H1 (cell line): Measurements from ENCODE around the gene HOXD11. TPM values are rescaled to one million over a fixed set of nuclear protein-coding genes. Genes with fewer than 3 reads are reported as not detected.

Source experiments
- EP300 ChIP-seq, 2 experiments: IDR thresholded peaks; 1 replicate in 1 of 2; 2 replicates in 1 of 2; pipeline ENCODE4 v1.6.1; 2011 to 2012; ENCODE audit warnings: low read depth in 2 of 2, low read length in 2 of 2, mild to moderate bottlenecking in 2 of 2, borderline replicate concordance in 1 of 2, inconsistent platforms in 1 of 2, moderate library complexity in 1 of 2
- NRF1 ChIP-seq: IDR thresholded peaks from 2 replicates; pipeline ENCODE4 v1.6.1; 2011; ENCODE audit warnings: mild to moderate bottlenecking, low read depth, low read length, improper control_type of control experiment
- RBBP5 ChIP-seq: IDR thresholded peaks from 2 replicates; pipeline ENCODE4 v1.7.1; 2012; ENCODE audit warnings: low read depth, mild to moderate bottlenecking, inconsistent platforms, low read length, moderate library complexity, borderline replicate concordance
- RFX5 ChIP-seq: IDR thresholded peaks from 2 replicates; pipeline ENCODE4 v1.6.1; 2011; ENCODE audit warnings: low read depth, low read length, improper control_type of control experiment, borderline replicate concordance
- SAP30 ChIP-seq: fragments of 300-600 bp; sonication (generic); IDR thresholded peaks from 2 replicates; pipeline ENCODE4 v1.7.1; 2012; ENCODE audit warnings: low read length, moderate library complexity, mild to moderate bottlenecking, inconsistent platforms; ENCODE audit not compliant: insufficient read depth, insufficient replicate concordance
- SP4 ChIP-seq: IDR thresholded peaks from 2 replicates; pipeline ENCODE4 v1.6.1; 2012; ENCODE audit warnings: low read length, inconsistent platforms
- TEAD4 ChIP-seq: IDR thresholded peaks from 2 replicates; pipeline ENCODE4 v1.6.1; 2012; ENCODE audit warnings: low read depth, low read length, inconsistent platforms, mixed read lengths
- polyA plus RNA-seq, 7 experiments: library from polyadenylated mRNA; depleted of rRNA in 3 of 7; stranded (reverse) in 5 of 7; unstranded in 2 of 7; fragments of >200 nt in 5 of 7; fragments of 200-250 nt in 2 of 7; gene quantifications; 1 replicate in 5 of 7; 2 replicates in 1 of 7; 4 replicates in 1 of 7; pipeline versions ENCODE4 v1.2.1 to v1.2.3, GENCODE V29; 2011 to 2013; ENCODE audit warnings: missing spikeins in 2 of 7, mixed read lengths in 2 of 7
- total RNA-seq: library from RNA; stranded (reverse); fragmentation: NEBNext Ultra II Directional; extraction: Animal tissue kit (Norgen Biotek cat#: 25700); gene quantifications from 2 replicates; pipeline ENCODE4 v1.2.1, GENCODE V29; 2021
- TF ChIP-seq, protein P1 (sequence below): fragments of 300-600 bp; sonication (generic); IDR thresholded peaks from 2 replicates; pipeline ENCODE4 v1.7.1; 2012; ENCODE audit warnings: low read length, moderate library complexity, mild to moderate bottlenecking, inconsistent platforms; ENCODE audit not compliant: insufficient replicate concordance

Gene HOXD11
- total and polyA plus RNA-seq, 2 of the 8 experiments (the other 6 are each of a cell fraction or from before 2014, with no cell fraction given), result not detected

DNA sequence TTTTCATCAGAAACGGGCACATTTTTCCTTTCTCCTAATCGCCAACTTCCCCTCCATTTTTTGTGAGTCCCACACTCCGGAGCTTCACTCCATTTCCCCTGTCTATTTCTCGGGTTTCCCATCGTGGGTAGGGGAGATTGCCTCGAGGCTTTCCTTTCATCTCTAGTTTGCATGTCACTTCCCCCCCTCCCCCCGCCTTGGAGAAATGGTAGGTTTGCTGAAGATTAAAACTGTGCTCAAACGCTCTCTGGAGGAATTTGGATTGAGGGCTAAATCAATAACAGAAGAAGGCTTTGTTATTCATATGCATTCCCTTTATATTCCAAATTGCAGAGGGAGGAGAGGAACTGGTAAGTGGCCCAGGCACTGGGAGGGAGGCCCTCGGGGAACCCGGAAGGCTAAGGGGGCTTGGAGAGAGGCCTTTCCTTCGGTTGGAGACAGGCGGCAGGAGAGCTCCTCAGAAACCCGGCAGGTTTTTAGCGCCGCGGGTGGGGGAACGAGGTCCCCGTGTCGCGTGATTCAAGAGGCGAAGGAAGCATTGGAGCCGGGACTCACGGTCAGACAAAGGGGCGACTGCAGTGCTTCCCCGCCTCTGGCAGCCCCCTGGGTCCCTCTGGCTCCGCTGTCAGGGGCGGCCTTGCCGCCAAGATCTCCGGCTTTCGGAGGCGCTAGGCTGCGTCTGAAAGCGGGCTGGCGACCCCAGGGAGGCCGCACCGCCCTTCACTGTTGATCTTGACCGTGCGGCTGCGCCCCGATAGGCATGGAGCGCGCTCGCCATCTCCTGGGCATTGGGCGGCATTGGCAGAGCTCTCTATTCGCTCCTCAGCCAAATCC lies 9.9 kb upstream of the HOXD11 start (continued):
- TF ChIP-seq SAP30 (no peak), TEAD4 (0 out of 2 replicates have a peak, but pooled peaks have one; percentile 19), EP300 (IDR thresholded peaks at IDR 0.05; ENCODE audit: borderline replicate concordance in 1 of 2, low read depth in 2 of 2, low read length in 2 of 2) (no peak), RFX5 (0 out of 2 replicates have a peak, but pooled peaks have one; percentile 28), SP4 (no peak), RBBP5 (peak; percentile 33; the same call in 1 of the 2 replicates), NRF1 (no peak)
- TF ChIP-seq, protein P1, sequence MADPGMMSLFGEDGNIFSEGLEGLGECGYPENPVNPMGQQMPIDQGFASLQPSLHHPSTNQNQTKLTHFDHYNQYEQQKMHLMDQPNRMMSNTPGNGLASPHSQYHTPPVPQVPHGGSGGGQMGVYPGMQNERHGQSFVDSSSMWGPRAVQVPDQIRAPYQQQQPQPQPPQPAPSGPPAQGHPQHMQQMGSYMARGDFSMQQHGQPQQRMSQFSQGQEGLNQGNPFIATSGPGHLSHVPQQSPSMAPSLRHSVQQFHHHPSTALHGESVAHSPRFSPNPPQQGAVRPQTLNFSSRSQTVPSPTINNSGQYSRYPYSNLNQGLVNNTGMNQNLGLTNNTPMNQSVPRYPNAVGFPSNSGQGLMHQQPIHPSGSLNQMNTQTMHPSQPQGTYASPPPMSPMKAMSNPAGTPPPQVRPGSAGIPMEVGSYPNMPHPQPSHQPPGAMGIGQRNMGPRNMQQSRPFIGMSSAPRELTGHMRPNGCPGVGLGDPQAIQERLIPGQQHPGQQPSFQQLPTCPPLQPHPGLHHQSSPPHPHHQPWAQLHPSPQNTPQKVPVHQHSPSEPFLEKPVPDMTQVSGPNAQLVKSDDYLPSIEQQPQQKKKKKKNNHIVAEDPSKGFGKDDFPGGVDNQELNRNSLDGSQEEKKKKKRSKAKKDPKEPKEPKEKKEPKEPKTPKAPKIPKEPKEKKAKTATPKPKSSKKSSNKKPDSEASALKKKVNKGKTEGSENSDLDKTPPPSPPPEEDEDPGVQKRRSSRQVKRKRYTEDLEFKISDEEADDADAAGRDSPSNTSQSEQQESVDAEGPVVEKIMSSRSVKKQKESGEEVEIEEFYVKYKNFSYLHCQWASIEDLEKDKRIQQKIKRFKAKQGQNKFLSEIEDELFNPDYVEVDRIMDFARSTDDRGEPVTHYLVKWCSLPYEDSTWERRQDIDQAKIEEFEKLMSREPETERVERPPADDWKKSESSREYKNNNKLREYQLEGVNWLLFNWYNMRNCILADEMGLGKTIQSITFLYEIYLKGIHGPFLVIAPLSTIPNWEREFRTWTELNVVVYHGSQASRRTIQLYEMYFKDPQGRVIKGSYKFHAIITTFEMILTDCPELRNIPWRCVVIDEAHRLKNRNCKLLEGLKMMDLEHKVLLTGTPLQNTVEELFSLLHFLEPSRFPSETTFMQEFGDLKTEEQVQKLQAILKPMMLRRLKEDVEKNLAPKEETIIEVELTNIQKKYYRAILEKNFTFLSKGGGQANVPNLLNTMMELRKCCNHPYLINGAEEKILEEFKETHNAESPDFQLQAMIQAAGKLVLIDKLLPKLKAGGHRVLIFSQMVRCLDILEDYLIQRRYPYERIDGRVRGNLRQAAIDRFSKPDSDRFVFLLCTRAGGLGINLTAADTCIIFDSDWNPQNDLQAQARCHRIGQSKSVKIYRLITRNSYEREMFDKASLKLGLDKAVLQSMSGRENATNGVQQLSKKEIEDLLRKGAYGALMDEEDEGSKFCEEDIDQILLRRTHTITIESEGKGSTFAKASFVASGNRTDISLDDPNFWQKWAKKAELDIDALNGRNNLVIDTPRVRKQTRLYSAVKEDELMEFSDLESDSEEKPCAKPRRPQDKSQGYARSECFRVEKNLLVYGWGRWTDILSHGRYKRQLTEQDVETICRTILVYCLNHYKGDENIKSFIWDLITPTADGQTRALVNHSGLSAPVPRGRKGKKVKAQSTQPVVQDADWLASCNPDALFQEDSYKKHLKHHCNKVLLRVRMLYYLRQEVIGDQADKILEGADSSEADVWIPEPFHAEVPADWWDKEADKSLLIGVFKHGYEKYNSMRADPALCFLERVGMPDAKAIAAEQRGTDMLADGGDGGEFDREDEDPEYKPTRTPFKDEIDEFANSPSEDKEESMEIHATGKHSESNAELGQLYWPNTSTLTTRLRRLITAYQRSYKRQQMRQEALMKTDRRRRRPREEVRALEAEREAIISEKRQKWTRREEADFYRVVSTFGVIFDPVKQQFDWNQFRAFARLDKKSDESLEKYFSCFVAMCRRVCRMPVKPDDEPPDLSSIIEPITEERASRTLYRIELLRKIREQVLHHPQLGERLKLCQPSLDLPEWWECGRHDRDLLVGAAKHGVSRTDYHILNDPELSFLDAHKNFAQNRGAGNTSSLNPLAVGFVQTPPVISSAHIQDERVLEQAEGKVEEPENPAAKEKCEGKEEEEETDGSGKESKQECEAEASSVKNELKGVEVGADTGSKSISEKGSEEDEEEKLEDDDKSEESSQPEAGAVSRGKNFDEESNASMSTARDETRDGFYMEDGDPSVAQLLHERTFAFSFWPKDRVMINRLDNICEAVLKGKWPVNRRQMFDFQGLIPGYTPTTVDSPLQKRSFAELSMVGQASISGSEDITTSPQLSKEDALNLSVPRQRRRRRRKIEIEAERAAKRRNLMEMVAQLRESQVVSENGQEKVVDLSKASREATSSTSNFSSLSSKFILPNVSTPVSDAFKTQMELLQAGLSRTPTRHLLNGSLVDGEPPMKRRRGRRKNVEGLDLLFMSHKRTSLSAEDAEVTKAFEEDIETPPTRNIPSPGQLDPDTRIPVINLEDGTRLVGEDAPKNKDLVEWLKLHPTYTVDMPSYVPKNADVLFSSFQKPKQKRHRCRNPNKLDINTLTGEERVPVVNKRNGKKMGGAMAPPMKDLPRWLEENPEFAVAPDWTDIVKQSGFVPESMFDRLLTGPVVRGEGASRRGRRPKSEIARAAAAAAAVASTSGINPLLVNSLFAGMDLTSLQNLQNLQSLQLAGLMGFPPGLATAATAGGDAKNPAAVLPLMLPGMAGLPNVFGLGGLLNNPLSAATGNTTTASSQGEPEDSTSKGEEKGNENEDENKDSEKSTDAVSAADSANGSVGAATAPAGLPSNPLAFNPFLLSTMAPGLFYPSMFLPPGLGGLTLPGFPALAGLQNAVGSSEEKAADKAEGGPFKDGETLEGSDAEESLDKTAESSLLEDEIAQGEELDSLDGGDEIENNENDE, result peak; percentile 56
